ENCODE results near the gene GPD1. TPM values are rescaled to one million over a fixed set of nuclear protein-coding genes. Genes with fewer than 3 reads are reported as not detected.

The GPD1 gene
- total and polyA plus RNA-seq, 10 of the 15 experiments (the other 5 are each of a cell fraction or from before 2014, with no cell fraction given) = 0.04 to 0.61 (median 0.26) TPM; not detected in 1

- no peak for TF ChIP-seq LARP7 (IDR thresholded peaks at IDR 0.05)
Measured at GRCh38 chr12:50088577-50089335, 15.1 kb upstream of the GPD1 start (continued).

DNA sequence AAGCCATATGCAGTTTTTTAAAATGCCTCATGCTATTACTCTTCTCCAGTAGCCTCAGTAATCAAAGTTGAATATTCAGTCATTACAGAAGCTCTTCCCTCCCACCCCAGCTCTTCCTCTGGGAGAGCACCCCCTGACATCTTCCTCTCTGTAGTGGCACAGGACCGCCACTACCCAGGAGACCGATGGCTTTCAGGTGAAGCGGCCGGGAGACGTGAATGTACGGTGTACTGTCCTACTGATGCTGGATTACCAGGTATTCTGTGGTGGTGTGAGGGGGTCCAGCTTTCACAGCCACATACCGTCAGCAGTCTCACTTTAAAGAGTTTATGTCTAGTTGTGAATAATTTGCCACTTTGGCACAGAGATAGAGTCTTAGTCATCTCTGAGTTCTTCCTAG is 14.1 kb upstream of the GPD1 start:
- Histone ChIP-seq H3K27me3 (replicated peaks in 1 of 2; ENCODE audit: control insufficient read depth in 2 of 2, insufficient read depth in 2 of 2, low read length in 1 of 2) (no peaks in the 10 kb centered on the region), H3K9me3 (replicated peaks; ENCODE audit: control insufficient read depth, insufficient read depth, low read length) (no peaks in the 10 kb centered on the region), H3K27ac (ENCODE audit: control insufficient read depth, insufficient read depth) (no peak overlapping the region), H3K4me1 (ENCODE audit: control insufficient read depth, insufficient read depth, low read length) (no peaks in the 10 kb centered on the region), H2AFZ (ENCODE audit: control insufficient read depth, low read depth, low read length) (no peak overlapping the region), H3K36me3 (ENCODE audit: control insufficient read depth in 2 of 2, insufficient read depth in 2 of 2, low read length in 1 of 2) (peaks cover 3 to 24% of the 10 kb centered on the region in 2 experiments), H3K4me3 (no peak overlapping the region), H3K79me2 (ENCODE audit: control insufficient read depth, insufficient read depth, low read length) (peaks cover 8% of the 10 kb centered on the region), H4K20me1 (ENCODE audit: control insufficient read depth, insufficient read depth) (0 out of 2 replicates have a peak, but pooled peaks cover 4% of the 10 kb centered on the region), H3K9ac (ENCODE audit: control insufficient read depth, insufficient read depth, low read length) (no peak overlapping the region), H3K4me2 (ENCODE audit: control insufficient read depth, insufficient read depth) (no peak overlapping the region)
- TF ChIP-seq MEF2A (IDR thresholded peaks at IDR 0.05; ENCODE audit: insufficient read depth, low read depth, low read length) (no peak), SMARCA5 (IDR thresholded peaks at IDR 0.05) (no peak), ZNF274 (IDR thresholded peaks at IDR 0.05; ENCODE audit: insufficient read depth, insufficient read length) (no peak), CEBPB (IDR thresholded peaks at IDR 0.05; ENCODE audit: borderline replicate concordance in 1 of 2, low read depth in 2 of 2, low read length in 2 of 2) (no peak), JUND (IDR thresholded peaks at IDR 0.05; ENCODE audit: low read depth, low read length) (no peak), RB1 (IDR thresholded peaks at IDR 0.05; ENCODE audit: borderline replicate concordance) (no peak), CTCF (IDR thresholded peaks at IDR 0.05 in 2 of 3, conservative IDR thresholded peaks at IDR 0.05 in 1 of 3; ENCODE audit: control insufficient read depth in 2 of 3, extremely low read depth in 1 of 3, insufficient read depth in 1 of 3, low read depth in 3 of 3, low read length in 3 of 3) (no peak), HDGF (IDR thresholded peaks at IDR 0.05) (no peak)
- TF ChIP-seq, protein P1, sequence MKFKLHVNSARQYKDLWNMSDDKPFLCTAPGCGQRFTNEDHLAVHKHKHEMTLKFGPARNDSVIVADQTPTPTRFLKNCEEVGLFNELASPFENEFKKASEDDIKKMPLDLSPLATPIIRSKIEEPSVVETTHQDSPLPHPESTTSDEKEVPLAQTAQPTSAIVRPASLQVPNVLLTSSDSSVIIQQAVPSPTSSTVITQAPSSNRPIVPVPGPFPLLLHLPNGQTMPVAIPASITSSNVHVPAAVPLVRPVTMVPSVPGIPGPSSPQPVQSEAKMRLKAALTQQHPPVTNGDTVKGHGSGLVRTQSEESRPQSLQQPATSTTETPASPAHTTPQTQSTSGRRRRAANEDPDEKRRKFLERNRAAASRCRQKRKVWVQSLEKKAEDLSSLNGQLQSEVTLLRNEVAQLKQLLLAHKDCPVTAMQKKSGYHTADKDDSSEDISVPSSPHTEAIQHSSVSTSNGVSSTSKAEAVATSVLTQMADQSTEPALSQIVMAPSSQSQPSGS (IDR thresholded peaks at IDR 0.05; ENCODE audit: low read length) = no peak
- no TSS peak for BruUV-seq (replicated peaks)
- WGBS (ENCODE audit: insufficient coverage, insufficient replicate concordance, low lambda C conversion rate, missing lambda C conversion rate) = 98% methylated on average over 7 of the region's 7 CpGs
- intact Hi-C loops (cut with micrococcal nuclease; ENCODE audit: unreplicated experiment) = no loop called here
- CTCF ChIA-PET = interaction anchor here (0.7 to 9.0 kb wide), 20 partner anchors 11 to 227 kb away, joined by 3 to 250 read pairs (median 4); partner anchors contain the start of genes CERS5 and COX14
- DNase-seq (ENCODE audit: low read depth, low spot score) = no peak
- no peak for FAIRE-seq
- no peak for ATAC-seq
- RAD21 ChIA-PET (ENCODE audit: unreplicated experiment) = interaction anchor here (1.0 to 5.6 kb wide), 5 partner anchors 14 to 86 kb away, joined by 3 to 47 read pairs (median 8); partner anchors contain the start of genes CERS5 and COX14
- POLR2A ChIA-PET = interaction anchor here (0.6 kb wide), 1 partner anchor 82 kb away, joined by 3 read pairs; no protein-coding TSS in a partner anchor
- SMC1A ChIA-PET (ENCODE audit: uncharacterized antibody, unreplicated experiment) = interaction anchor here (0.6 to 3.9 kb wide), 10 partner anchors 13 to 86 kb away, joined by 3 to 27 read pairs (median 4); partner anchors contain the start of gene COX14
- in situ Hi-C loops (cut with MboI) = loop anchor here (5.0 kb wide), 1 partner anchor 83 kb away; no protein-coding TSS in a partner anchor

Data from GM12878 (cell line).